GM19438 (cell line): ENCODE results near the gene AGO4.
"Not testable (repeated sequence)": the region's sequence is repeated elsewhere in the genome, so short reads cannot be mapped to it uniquely, and the experiment has no call there.

ENCODE experiments used
- ATAC-seq: cut with Tn5 transposase; IDR thresholded peaks from one replicate; pipeline ENCODE4 v1.9.1; 2021; ENCODE audit warnings: low read depth; ENCODE audit not compliant: unreplicated experiment

The AGO4 gene

DNA sequence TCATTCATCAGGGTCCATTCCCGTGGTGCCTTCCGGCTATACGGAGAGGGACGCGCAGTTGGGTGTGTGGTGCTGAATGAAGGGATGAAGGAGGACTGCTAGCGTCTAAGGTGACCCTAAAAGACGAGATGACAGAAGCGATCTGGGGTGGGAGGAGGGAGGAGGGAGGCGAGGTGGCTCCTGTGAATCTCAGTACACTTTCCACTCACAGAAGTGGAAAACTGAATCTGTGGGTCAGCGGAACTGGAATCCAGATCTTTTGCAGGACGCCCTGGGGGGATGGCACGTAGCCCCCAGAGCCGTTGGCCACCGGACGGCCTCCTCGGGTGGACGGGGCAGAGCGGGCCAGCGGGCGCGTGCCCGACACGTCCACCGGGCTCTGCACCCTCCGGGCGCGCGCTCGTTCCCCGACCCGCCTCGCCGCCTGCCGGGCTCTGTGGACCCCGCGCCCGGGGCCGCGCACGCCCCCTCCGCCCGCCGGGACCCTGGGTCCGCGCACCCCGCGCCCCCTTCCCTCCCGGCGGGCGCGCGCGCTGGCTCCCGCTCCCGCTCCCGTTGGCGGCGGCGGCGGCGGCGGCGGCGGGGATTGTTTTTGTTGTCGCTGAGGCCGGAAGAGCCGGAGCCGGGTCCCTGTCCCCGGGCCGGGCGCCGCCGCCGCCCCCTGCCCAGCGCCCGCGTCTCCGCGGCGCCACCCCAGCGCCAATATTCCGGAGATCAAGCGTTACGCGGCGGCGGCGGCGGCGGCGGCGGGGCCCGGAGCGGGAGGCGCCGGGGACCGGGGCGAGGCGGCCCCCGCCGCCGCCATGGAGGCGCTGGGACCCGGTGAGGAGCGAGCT, at the start of gene AGO4:
AGO4 (plus strand) TSS at position 403 of the 836 bp plus-strand sequence; CDS start at position 804, 401 bp downstream.
- peak; percentile 41 for ATAC-seq

DNA sequence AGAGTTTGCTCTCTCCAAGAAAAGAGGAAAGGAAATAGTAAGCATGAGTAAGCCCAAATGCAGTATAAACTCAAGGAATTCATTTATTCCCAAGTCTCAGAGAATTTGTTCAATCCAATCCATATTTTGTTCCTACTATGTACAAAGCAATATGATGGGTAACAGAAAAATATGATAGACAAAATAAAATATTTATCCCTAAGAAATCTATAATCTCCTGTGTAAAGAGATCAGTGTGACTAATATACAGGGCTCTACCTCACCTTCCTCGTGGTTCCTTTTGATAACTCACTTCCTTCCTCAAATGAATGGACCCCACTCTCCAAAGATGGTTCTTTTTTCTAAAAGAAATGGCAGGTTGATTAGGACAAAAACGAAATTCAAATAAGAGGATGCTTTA, 45.7 kb upstream of the AGO4 start:
- no peak for ATAC-seq

DNA sequence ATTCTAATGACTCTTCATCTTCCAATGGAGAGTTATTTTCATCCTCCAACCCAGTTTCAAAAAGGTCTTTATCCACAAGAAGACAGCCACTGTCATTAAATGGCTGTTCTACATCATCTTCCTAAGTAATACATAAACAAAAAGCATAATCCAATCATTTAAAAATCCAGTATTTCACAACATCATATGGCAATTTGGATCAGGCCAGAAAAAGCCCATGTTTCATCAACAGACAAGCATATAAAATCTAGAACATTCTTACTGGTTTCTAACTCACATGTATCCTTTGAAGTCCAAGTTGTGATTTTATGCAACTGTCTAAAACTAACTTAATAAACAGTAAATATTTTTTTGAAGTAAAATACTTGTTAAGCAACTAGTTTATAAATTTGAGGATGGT, 44.6 kb upstream of the AGO4 start:
- no peak for ATAC-seq

DNA sequence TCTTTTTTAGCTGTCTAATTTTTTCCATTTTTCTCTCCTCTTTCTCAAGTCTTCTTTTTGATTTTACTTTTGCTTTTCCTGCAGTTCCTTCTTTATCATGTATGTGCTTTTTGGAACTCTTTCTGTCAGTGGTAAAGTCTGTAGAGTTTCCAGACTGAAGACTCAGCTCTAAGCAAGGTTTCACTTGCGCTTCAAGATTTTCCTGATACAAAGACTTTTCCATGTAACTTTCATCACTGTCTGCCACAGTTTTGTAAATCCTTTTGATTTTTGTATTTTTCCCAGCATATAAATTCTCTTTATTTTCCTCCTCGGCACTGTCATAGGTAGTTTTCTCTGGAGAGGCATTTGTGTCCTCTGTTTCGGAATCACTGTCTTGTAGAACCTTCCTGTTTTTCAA, 43.5 kb upstream of the AGO4 start:
- no peak for ATAC-seq

DNA sequence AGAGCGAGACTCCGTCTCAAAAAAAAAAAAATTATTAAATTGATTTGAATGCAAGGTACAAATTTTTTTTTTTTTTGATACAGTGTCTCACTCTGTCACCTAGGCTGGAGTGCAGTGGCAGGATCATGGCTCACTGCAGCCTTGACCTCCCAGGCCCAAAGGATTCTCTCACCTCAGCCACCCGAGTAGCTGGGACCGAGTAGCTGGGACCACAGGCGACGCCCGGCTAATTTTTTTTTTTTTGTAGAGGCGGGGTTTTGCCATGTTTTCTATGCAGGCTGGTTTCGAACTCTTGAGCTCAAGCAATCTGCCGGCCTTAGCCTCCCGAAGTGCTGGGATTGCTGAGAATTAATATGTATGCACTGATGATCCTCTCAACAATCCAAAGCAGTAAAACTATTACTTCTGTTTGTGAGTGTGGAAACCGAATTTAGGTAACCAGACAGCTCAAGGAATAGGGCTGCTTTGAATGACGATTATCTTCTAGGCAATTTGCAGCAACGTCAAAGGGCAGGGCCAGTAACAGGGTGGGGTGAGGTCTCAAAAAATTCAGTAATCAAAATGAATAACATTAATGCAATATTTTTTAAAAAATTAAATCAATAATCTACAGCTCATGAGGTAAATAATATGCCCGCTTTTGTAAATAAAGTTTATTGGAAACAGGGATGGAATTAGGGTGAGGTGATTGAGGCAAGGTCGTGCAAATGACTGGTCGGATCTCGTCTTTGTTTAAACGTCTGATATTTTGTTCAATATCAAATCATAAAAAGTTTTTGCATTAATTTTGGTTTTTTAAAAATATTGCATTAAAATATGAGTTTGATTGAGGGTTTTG, 39.2 kb upstream of the AGO4 start:
- ATAC-seq = no peak

DNA sequence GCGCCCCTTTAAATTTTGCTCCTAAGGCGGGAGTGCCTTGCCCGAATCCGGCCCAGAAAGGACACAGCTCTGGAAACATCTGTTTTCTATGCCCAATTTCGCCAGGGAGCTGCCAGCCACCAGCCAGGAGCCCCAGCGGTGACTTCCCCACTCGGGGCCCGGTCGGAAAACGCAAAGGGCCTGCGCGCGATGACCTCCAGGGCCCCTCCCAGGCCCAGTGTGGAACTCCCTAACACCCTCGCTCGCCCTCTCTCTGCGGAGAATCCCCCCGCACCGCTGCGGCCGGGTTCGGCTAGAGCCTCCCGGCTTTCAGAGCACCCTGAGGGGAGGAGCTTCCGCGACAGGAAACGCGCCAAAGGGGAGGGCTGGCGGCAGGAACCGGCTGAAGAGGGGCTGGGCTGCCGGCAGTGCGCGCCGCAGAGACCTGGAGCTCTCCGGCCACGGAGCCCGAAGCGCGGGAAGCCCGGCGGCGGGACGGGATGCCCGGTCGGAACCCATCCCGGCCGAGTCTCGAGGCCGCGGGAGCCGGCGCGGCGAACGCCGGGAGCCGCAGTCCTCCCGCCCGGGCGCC, 38.5 kb upstream of the AGO4 start:
- peak; percentile 84 for ATAC-seq

DNA sequence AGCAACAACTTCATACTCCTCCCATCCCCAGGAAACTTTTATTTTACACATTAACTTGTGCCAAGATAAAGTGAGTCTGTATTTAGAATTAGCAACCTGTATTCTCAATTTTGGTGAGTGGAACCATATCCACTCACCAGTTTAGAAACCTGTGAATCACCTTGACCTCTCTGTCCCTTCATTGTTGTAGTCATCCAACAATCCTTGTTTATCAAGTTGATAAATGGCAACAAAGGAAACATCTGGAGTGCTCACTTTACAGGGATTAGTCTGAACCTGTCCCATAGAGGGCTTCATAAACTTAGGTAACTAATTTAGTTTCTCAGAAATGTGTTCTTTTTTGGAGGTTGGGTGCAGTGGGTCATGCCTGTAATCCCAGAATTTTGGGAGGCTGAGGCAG, 34.1 kb upstream of the AGO4 start:
- no peak for ATAC-seq

DNA sequence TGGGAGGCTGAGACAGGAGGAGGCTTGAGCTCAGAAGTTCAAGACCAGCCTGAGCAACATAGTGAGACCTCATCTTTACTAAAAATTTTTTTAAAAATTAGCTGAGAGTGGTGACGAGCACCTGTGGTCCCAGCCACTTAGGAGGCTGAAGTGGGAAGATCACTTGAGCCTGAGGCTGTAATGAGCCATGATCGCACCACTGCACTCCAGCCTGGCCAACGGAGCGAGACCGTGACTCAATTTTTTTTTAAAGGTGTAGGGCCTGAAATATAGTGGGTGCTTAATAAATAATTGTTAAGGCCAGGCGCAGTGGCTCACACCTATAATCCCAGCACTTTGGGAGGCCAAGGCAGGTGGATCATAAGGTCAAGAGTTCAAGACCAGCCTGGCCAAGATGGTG, 31.6 kb upstream of the AGO4 start:
- not testable (repeated sequence) for ATAC-seq

DNA sequence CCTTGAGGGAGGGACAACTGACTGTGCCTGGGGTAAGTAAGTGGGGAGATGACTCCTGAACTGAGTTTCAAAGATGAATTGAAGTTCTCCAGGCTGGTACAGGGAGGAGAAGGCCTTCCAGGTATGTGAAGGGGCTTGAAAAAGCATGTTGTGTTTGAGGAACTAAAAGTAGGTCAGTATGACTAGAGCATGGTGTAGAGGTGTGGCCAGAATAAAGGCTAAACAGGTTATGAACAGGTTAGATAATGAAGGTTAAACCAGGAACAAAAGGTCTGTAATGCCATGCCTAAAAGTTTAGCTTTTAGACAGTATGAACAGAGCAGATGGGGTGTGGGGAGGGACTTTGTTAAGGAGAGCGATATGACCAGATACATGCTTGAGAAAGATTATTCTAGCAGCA, 30.7 kb upstream of the AGO4 start:
- ATAC-seq = no peak

DNA sequence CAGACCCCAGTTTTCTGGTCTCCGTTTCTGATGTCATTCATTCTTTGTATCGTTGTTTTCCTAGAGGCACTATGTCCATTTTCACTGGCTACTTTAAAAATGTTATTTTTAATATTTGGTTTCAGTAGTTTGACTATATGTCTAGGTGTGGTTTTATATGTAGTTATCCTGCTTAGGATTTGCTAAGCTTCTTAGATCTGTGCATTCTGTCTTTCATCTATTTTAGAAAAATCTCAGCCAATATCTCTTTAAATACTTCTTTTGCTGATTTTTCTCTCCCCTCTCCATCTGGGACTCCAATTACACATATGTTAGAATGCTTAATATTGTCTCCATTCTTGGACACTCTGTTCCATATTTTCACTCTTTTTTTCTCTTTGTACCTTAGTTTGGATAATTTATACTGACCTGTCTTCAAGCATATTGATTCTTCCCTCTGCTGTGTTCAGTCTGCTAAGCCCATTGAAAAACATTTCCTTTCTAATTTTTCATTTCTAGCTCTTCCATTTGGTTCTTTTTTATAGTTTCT, 24.7 kb upstream of the AGO4 start:
- ATAC-seq = no peak

DNA sequence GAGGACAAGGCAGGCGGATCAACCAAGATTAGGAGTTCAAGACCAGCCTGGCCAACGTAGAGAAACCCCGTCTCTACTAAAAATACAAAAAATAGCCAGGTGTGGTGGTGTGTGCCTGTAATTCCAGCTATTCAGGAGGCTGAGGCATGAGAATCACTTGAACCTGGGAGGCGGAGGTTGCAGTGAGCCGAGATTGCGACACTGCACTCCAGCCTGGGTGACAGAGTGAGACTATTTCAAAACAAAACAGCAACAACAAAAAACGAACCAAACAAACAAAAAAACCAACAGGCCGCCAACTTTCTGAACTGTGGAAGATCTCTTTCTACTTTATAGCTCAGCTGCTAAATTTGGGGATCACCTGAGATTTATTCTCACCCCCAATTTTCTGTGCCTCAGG, 23.5 kb upstream of the AGO4 start:
- not testable (repeated sequence) for ATAC-seq

DNA sequence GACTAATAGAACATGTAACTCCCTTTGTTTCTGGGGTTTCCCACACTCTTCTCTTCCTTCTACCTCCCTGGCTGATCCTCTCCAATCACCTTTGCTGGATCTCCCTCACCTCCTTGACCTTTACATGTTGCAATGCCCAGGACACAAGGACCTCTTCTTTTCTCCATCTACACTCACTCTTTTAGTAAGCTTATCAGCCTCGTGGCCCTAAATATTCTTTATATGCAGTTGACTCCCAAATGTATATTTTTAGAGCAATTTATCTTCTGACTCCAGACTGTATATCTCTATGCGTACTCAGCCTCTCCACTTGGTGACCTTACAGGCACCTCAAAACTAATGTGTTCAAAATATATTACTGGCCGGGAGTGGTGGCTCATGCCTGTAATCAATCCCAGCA, 19.7 kb upstream of the AGO4 start:
- no peak for ATAC-seq

DNA sequence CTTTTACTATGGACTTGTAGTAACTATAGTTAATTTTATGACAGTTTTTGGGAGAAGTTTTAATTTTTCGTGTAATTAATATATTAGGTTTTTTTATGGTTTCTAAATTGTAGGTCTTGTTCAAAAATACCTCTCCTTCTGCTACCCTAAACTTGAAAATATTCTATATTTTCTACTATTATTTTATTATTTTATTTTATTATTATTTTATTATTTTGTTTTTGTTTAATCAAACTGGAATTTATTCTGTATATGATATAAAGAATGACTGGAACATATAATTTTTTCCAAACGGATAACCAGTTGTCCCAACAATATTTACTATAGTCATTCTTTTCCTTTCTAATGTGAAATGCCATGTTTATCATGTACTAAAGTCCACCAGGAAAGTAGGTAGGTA, 17.1 kb upstream of the AGO4 start:
- ATAC-seq = no peak

DNA sequence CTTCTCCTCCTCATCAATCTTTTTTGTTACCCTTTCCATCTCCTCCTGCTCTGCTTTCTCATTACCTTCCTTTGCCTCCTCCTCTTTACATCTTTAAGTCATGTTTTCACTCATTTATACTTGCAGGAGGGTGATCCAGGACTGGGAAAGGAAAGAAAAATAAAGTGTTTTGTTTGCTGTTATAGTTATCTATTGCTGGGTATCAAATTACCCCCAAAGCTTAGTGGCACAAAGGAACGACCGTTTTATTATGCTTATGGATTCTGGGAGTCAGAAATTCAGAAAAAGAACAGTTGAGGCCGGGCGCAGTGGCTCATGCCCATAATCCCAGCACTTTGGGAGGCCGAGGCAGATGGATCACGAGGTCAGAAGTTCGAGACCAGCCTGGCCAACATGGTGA, 12.5 kb upstream of the AGO4 start:
- no peak for ATAC-seq

DNA sequence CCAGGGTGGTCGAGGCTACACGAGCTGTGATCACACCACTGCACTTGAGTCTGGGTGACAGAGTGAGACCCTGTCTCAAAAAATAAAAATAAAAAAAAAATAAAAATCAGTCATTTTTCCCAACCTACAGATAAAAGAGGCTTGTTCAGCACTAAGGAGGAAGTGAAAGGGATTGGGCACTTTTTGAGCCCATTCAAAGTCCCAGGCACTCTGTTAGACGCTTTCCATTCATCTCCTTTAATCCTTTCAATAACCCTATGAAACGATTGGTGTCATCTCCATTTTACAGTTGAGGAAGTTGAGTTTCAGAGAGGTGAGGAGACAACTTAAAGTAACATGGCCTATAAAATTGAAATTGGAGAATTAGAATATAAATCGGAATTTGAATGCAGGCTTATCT, 10.4 kb upstream of the AGO4 start:
- ATAC-seq = no peak

DNA sequence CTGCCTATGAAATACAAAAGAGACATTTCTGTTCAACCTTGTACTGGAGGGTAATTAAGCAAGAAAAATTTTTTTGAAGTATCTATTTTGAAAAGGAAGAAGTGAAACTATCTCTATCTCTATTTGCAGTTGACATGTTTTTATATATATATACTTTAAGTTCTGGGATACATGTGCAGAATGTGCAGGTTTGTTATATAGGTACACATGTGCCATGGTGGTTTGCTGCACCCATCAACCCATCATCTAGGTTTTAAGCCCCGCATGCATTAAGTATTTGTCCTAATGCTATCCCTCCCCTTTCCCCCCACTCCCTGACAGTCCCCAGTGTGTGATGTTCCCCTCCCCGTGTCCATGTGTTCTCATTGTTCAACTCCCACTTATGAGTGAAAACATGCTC, 9.8 kb upstream of the AGO4 start:
- ATAC-seq = not testable (repeated sequence)

DNA sequence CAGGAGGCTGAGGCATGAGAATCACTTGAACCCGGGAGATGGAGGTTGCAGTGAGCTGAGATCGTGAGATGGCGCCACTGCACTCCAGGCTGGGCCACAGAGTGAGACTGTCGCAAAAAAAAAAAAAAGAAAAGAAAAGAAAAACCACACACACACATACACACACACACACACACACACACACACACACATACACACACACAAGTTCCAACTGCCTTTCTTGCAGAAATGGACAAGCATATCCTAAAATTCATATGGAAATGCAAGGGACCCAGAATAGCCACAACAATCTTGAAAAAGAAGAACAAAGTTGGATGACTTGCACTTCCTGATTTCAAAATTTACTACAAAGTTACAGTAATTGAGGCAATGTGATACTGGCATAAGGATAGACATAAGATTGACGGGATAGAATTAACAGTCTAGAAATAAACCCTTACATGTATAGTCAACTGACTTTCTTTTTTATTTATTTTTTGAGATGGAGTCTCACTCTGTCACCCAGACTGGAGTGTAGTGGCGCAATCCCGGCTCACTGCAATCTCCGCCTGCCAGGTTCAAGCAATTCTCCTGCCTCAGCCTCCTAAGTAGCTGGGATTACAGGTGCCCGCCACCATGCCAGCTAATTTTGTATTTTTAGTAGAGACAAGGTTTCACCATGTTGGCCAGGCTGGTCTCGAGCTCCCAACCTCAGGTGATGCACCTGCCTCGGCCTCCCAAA, 7.5 kb upstream of the AGO4 start:
- ATAC-seq = not testable (repeated sequence)

DNA sequence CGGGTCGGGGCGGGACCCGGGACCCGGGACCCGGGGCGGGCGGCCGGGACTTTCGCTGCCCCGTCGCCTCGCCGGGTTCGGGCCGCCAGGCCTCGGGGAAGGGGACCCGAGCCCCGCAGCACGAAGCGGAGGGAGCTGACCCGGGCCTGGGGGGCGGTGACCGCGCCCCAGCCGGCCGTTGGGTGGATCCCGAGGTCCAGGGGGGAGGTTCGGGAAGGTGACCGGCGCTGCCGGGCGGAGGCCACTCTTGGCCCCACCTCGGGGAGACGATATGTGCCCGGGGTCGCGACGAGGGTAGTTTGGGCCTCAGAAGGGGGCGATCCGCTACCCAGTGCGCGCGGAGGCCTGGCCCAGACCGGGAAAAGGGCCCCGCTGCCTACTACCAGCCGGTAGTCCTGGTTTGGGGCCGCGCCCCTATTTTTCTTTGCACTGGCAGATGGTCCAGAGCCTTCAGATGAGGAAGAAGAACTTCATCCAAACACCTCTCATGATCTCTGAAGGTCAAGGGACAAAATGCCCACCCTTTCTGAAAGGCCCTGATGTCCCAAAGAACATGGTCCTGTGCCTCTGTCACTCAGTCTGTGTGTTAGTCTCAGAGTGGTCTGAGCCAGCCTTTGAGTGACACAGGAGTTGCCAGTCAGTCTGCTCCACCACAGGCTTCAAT, 766 bp downstream of the AGO4 start:
- ATAC-seq = peak; percentile 36

DNA sequence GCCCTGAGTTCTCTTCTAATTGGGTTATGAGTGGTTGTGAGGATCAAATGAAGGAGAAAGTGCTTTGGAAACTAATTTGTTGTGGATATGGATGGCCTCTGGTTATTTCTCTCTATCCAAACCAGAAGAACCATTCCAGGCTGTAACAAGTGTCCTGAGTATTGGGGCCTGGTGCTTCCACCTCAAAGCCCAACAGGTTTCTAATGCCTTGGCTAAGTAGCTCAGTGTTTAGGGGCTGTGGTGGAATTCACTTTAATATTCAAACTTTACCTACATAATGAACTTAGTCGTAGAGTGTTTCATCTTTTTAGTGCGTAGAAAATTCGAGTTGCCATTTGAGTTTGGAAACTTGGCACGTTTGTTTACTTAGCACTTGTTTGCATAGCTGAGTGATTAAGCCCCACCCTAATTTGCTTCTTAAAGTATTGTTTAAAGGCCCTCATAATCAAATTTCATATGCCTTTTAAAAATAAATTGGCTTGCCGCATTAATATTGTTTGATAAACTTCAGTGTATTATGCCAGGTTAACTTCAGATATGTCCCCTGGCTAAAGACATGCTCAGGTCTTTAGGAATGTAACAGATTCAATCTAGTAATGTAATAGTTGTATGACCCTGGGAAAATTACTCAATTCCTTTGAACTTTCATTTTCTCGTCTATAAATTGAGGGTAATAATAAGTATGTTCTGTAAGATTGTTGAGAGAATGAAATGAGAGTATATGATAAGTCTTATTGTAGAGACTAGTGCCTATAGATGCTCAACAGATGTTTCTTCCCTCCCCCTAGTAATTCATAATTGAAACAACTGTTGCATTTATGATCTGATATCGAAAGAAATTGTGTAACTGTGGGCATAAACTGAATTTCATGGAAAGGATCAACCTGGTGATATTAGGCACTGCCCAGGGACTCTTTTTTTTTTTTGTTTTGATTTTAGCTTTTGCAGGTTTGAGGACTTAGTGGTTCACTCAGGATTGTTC, 1.6 kb downstream of the AGO4 start:
- ATAC-seq = no peak
